Panc1 (cell line): ENCODE results near the gene RANBP3L. TPM values are rescaled to one million over a fixed set of nuclear protein-coding genes. Genes with fewer than 3 reads are reported as not detected.

Source experiments
- ATAC-seq: fragments of 200-7000 bp; cut with Tn5 transposase; 2 replicates; pipeline ENCODE4 v1.9.1; 2020; ENCODE audit warnings: mild to moderate bottlenecking, moderate library complexity
- BruUV-seq: library from RNA; stranded (reverse); fragments of 400-500 nt; replicated peaks from 2 replicates; lab custom pipeline; 2021; lab: Mats Ljungman, UMichigan
- CTCF ChIA-PET: fragments of 300-600 bp; sonication (Branson Sonifier 250); formaldehyde crosslinking; loops from one replicate; lab custom pipeline; 2022; ENCODE audit warnings: antibody characterized with exemption; lab: Charles Lee
- POLR2A ChIA-PET: fragments of 300-600 bp; sonication (Branson Sonifier 250); formaldehyde crosslinking; loops from one replicate; lab custom pipeline; 2022; ENCODE audit warnings: antibody characterized with exemption; lab: Charles Lee
- DNase-seq: peaks from one replicate; pipeline ENCODE4 v3.0.0-alpha.2; 2010; ENCODE audit warnings: low read depth, low spot score
- H3K27ac ChIP-seq: 2 replicates; pipeline ENCODE4 v1.5.1; 2011; ENCODE audit warnings: mild to moderate bottlenecking, low read length, inconsistent platforms
- H3K27me3 ChIP-seq: fragments of 200-500 bp; sonication (Bioruptor generic); 2 replicates; pipeline ENCODE4 v1.6.0; 2014; ENCODE audit warnings: low read length, inconsistent platforms; ENCODE audit not compliant: control insufficient read depth, insufficient read depth
- H3K36me3 ChIP-seq: fragments of 200-500 bp; sonication (Bioruptor generic); 2 replicates; pipeline ENCODE4 v1.5.1; 2014; ENCODE audit warnings: inconsistent platforms, mild to moderate bottlenecking, low read length, moderate library complexity; ENCODE audit not compliant: control insufficient read depth, insufficient read depth
- H3K4me1 ChIP-seq: 2 replicates; pipeline ENCODE4 v1.5.1; 2011; ENCODE audit warnings: inconsistent platforms, mild to moderate bottlenecking, low read length, moderate library complexity; ENCODE audit not compliant: control insufficient read depth, insufficient read depth
- H3K4me3 ChIP-seq, 2 experiments: 2 replicates each; pipeline ENCODE4 v1.5.1; 2011 to 2012; ENCODE audit warnings: low read depth in 2 of 2, low read length in 2 of 2, mild to moderate bottlenecking in 2 of 2, inconsistent platforms in 1 of 2, moderate library complexity in 1 of 2
- H3K9me3 ChIP-seq: fragments of 200-500 bp; sonication (Bioruptor generic); 2 replicates; pipeline ENCODE4 v1.5.1; 2014; ENCODE audit warnings: low read depth, mild to moderate bottlenecking, inconsistent platforms, low read length, moderate library complexity; ENCODE audit not compliant: control insufficient read depth, insufficient read depth
- POLR2AphosphoS5 ChIP-seq: IDR thresholded peaks from 2 replicates; pipeline ENCODE4 v1.6.1; 2012; ENCODE audit warnings: mild to moderate bottlenecking, low read depth, low read length, moderate library complexity
- SIN3A ChIP-seq: IDR thresholded peaks from 2 replicates; pipeline ENCODE4 v1.6.1; 2012; ENCODE audit warnings: low read depth, mild to moderate bottlenecking, low read length, moderate library complexity, borderline replicate concordance; ENCODE audit not compliant: insufficient read depth
- TCF7L2 ChIP-seq: IDR thresholded peaks from 2 replicates; pipeline ENCODE4 v1.6.1; 2011; ENCODE audit warnings: mild to moderate bottlenecking, low read depth, low read length, inconsistent platforms
- in situ Hi-C: cut with HindIII; loops from 2 replicates; pipeline ENCODE4 v1.10.0; 2016; ENCODE audit warnings: low sequenced_read_pairs, low pct_unique_long_range_greater_than_20kb
- intact Hi-C: fragments of 100-400 bp; cut with micrococcal nuclease; formaldehyde crosslinking; loops from one replicate; pipeline ENCODE4 v1.10.0; 2022; ENCODE audit not compliant: unreplicated experiment
- total RNA-seq: library from RNA; stranded (reverse); gene quantifications from one replicate; pipeline ENCODE4 v1.2.1, GENCODE V29; 2021; ENCODE audit not compliant: unreplicated experiment
- TF ChIP-seq, protein P1 (sequence below), 2 experiments: IDR thresholded peaks; 2 replicates each; pipeline ENCODE4 v1.6.1; 2011 to 2012; ENCODE audit warnings: low read depth in 2 of 2, control low read depth in 1 of 2, low read length in 1 of 2, mild to moderate bottlenecking in 1 of 2, moderate library complexity in 1 of 2; ENCODE audit not compliant: insufficient read depth in 1 of 2
- TF ChIP-seq, protein P2 (sequence below): fragments of 450-650 bp; IDR thresholded peaks from 2 replicates; pipeline ENCODE4 v1.5.1; 2017; ENCODE audit warnings: mild to moderate bottlenecking

Gene RANBP3L
- total RNA-seq, 1 experiment from 2014 or later, result 0.28 TPM

DNA sequence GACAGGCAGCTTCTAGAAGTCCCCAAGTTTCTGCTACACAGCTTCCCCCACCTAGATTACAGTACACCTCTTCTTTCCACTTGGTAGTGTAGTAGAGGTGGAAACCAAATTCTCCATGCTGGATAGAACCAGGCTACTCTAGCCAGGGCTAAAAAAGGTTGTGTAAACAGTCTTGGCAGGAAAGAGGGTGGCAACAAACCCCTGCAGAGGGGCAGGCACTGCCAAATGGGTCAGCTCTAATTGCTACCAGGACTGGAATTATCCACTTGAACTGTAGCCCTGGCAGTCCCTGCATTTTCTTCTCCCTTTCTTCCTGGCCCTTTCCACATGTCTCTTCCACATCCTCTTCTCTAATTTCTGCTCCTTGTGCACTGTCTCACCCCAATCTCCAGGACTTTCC is 24.8 kb downstream of the RANBP3L start:
- TF ChIP-seq TCF7L2 (no peak), POLR2AphosphoS5 (no peak), SIN3A (no peak)
- TF ChIP-seq, protein P1, sequence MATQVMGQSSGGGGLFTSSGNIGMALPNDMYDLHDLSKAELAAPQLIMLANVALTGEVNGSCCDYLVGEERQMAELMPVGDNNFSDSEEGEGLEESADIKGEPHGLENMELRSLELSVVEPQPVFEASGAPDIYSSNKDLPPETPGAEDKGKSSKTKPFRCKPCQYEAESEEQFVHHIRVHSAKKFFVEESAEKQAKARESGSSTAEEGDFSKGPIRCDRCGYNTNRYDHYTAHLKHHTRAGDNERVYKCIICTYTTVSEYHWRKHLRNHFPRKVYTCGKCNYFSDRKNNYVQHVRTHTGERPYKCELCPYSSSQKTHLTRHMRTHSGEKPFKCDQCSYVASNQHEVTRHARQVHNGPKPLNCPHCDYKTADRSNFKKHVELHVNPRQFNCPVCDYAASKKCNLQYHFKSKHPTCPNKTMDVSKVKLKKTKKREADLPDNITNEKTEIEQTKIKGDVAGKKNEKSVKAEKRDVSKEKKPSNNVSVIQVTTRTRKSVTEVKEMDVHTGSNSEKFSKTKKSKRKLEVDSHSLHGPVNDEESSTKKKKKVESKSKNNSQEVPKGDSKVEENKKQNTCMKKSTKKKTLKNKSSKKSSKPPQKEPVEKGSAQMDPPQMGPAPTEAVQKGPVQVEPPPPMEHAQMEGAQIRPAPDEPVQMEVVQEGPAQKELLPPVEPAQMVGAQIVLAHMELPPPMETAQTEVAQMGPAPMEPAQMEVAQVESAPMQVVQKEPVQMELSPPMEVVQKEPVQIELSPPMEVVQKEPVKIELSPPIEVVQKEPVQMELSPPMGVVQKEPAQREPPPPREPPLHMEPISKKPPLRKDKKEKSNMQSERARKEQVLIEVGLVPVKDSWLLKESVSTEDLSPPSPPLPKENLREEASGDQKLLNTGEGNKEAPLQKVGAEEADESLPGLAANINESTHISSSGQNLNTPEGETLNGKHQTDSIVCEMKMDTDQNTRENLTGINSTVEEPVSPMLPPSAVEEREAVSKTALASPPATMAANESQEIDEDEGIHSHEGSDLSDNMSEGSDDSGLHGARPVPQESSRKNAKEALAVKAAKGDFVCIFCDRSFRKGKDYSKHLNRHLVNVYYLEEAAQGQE (IDR thresholded peaks at IDR 0.05; ENCODE audit: insufficient read depth in 1 of 2, low read depth in 2 of 2, low read length in 1 of 2), result no peak
- TF ChIP-seq, protein P2, sequence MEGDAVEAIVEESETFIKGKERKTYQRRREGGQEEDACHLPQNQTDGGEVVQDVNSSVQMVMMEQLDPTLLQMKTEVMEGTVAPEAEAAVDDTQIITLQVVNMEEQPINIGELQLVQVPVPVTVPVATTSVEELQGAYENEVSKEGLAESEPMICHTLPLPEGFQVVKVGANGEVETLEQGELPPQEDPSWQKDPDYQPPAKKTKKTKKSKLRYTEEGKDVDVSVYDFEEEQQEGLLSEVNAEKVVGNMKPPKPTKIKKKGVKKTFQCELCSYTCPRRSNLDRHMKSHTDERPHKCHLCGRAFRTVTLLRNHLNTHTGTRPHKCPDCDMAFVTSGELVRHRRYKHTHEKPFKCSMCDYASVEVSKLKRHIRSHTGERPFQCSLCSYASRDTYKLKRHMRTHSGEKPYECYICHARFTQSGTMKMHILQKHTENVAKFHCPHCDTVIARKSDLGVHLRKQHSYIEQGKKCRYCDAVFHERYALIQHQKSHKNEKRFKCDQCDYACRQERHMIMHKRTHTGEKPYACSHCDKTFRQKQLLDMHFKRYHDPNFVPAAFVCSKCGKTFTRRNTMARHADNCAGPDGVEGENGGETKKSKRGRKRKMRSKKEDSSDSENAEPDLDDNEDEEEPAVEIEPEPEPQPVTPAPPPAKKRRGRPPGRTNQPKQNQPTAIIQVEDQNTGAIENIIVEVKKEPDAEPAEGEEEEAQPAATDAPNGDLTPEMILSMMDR, result no peak
- ChIA-PET POLR2A (interaction anchor here (0.6 kb wide), 1 partner anchor 18 kb away, joined by 4 read pairs; no protein-coding TSS in a partner anchor), CTCF (interaction anchor here (0.5 kb wide), 1 partner anchor 31 kb away, joined by 4 read pairs; no protein-coding TSS in a partner anchor)
- Histone ChIP-seq H3K4me3 (no peak overlapping the region), H3K9me3 (no peaks in the 10 kb centered on the region), H3K27me3 (peaks cover 2% of the 10 kb centered on the region), H3K27ac (no peak overlapping the region), H3K36me3 (no peaks in the 10 kb centered on the region), H3K4me1 (no peaks in the 10 kb centered on the region)
- DNase-seq (no peak), ATAC-seq (no peak)
- BruUV-seq, result no TSS peak
- intact Hi-C loops (no loop called here), in situ Hi-C loops (no loop called here)

DNA sequence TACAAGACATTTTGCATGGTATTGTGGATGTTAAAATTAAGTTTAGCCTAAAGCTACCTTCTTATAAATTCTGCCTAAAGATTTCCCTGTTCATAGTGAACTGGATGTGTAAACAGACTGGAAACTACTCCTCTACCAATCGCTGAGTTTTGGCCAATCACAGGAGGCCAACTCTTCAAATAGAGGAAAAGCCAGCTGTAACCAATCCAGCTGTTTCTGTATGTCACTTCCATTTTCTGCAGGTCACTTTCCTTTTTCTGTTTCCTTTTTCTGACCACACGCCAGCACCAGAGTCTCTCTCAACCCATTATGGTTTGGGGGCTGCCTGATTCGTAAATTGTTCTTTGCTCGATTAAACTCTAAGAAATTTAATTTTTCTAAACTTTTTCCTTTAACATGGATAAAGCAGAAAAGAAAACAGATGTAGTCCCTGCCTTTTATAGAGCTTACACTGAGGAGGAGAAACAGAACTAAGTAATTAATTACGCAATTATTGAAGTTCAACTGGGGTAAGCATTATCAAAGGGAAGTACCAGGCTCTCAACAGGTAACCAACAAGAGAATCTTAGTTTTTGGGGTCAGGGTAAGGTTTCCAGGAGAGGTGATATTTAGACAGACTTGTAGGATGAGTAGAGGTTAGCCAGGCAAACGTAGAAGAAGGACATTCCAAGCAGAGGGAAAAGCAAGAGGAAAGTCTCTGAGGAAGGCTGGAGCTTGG is 27.7 kb downstream of the RANBP3L start:
- Histone ChIP-seq H3K36me3 (no peaks in the 10 kb centered on the region), H3K9me3 (no peaks in the 10 kb centered on the region), H3K4me3 (no peak overlapping the region), H3K4me1 (no peaks in the 10 kb centered on the region), H3K27me3 (no peaks in the 10 kb centered on the region), H3K27ac (no peak overlapping the region)
- TF ChIP-seq, protein P2, result no peak
- no peak for TF ChIP-seq SIN3A
- TF ChIP-seq, protein P1 (IDR thresholded peaks at IDR 0.05; ENCODE audit: insufficient read depth in 1 of 2, low read depth in 2 of 2, low read length in 1 of 2), result no peak
- TF ChIP-seq TCF7L2, result no peak
- TF ChIP-seq POLR2AphosphoS5, result no peak
- in situ Hi-C loops (no loop called here), intact Hi-C loops (no loop called here)
- ChIA-PET CTCF (no interaction called here), POLR2A (no interaction called here)
- no peak for ATAC-seq
- DNase-seq, result no peak
- no TSS peak for BruUV-seq
